Measurements from ENCODE around the gene EFCAB5.

Gene EFCAB5

DNA sequence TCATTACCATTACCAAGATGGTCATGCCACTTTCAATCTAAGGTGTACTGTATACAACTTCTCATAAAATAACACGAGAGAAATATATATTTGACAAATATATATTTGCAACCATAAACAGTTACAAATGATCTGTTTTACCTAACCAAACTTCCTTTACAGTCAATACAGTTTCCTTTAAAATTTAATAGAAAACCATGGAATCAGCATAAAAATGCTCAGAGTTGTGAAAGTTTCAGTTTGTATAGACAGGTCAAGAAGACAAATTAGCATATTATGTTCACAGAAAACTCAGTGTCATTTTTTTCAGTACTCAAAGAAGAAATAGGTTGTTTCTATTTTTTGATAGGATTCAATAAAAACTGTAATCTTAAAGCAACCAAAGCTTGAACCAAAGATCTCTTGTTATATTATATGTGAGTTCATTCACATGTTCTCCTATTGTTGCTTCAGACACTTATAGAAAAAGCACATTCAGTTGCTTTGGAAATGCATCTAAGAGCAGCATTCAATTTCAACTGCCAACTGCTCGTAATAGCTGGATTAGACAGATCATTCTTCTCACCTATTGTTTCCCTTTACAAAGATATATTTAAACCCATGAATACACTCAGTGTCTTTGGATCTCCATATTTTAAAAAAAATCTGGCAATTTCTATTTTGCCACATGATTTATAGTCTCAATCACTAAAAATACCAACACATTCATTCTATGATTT, 26.5 kb upstream of the EFCAB5 start:
- peak overlapping the region; percentile 14; the same call in 1 of the 2 replicates for H3K4me2 ChIP-seq
- H3K36me3 ChIP-seq (ENCODE audit: insufficient read depth), result no peaks in the 10 kb centered on the region
- H3K27ac ChIP-seq, result no peak overlapping the region; the same call in 1 of the 2 replicates
- no peaks in the 10 kb centered on the region for H3K27me3 ChIP-seq (ENCODE audit: insufficient read depth, low read depth)
- peaks cover 8% of the 10 kb centered on the region; the same call in 1 of the 2 replicates for H3K79me2 ChIP-seq (ENCODE audit: insufficient read depth, low read depth)
- H3K4me1 ChIP-seq (ENCODE audit: low read depth, poor library complexity, severe bottlenecking), result peaks cover 25% of the 10 kb centered on the region
- H3K4me3 ChIP-seq (IDR thresholded peaks at IDR 0.05; ENCODE audit: insufficient read depth, low read depth, low read length), result no peak overlapping the region
- no peak overlapping the region for H3K9ac ChIP-seq
- TF ChIP-seq, protein P1, sequence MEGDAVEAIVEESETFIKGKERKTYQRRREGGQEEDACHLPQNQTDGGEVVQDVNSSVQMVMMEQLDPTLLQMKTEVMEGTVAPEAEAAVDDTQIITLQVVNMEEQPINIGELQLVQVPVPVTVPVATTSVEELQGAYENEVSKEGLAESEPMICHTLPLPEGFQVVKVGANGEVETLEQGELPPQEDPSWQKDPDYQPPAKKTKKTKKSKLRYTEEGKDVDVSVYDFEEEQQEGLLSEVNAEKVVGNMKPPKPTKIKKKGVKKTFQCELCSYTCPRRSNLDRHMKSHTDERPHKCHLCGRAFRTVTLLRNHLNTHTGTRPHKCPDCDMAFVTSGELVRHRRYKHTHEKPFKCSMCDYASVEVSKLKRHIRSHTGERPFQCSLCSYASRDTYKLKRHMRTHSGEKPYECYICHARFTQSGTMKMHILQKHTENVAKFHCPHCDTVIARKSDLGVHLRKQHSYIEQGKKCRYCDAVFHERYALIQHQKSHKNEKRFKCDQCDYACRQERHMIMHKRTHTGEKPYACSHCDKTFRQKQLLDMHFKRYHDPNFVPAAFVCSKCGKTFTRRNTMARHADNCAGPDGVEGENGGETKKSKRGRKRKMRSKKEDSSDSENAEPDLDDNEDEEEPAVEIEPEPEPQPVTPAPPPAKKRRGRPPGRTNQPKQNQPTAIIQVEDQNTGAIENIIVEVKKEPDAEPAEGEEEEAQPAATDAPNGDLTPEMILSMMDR (conservative IDR thresholded peaks at IDR 0.05; ENCODE audit: low read depth, low read length), result no peak
- H2AFZ ChIP-seq (ENCODE audit: low read depth), result no peak overlapping the region
- no peaks in the 10 kb centered on the region for H4K20me1 ChIP-seq (ENCODE audit: insufficient read depth)

DNA sequence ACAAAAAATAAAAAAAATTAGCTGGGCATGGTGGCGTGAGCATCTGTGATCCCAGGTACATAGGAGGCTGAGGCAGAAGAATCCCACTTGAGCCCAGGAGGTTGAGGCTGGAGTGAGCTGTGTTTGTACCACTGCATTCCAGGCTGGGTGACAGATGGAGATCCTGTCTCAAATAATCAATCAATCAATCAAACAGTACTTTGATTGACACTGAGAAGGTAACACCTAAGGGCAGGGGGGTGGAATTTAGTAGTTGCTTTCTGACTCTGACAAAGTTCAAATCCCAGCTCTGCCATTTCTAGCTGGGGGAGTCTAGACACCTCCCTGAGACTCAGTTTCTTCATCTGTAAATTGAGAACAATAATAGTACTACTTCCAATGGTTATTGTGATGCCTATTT, 23.4 kb upstream of the EFCAB5 start:
- no peak overlapping the region for H2AFZ ChIP-seq (ENCODE audit: low read depth)
- H3K27ac ChIP-seq, result no peak overlapping the region
- H3K9ac ChIP-seq, result no peak overlapping the region
- H3K4me2 ChIP-seq, result no peak overlapping the region
- peaks cover 25% of the 10 kb centered on the region for H3K4me1 ChIP-seq (ENCODE audit: low read depth, poor library complexity, severe bottlenecking)
- no peaks in the 10 kb centered on the region for H3K27me3 ChIP-seq (ENCODE audit: insufficient read depth, low read depth)
- H3K79me2 ChIP-seq (ENCODE audit: insufficient read depth, low read depth), result peaks cover 12% of the 10 kb centered on the region; the same call in 1 of the 2 replicates
- no peak overlapping the region for H3K4me3 ChIP-seq (IDR thresholded peaks at IDR 0.05; ENCODE audit: insufficient read depth, low read depth, low read length)
- H3K36me3 ChIP-seq (ENCODE audit: insufficient read depth), result no peaks in the 10 kb centered on the region
- no peaks in the 10 kb centered on the region for H4K20me1 ChIP-seq (ENCODE audit: insufficient read depth)
- TF ChIP-seq, protein P1 (conservative IDR thresholded peaks at IDR 0.05; ENCODE audit: low read depth, low read length), result no peak

- H4K20me1 ChIP-seq (ENCODE audit: insufficient read depth), result no peaks in the 10 kb centered on the region
- no peak overlapping the region for H3K4me2 ChIP-seq
- peaks cover 19% of the 10 kb centered on the region; the same call in 1 of the 2 replicates for H3K79me2 ChIP-seq (ENCODE audit: insufficient read depth, low read depth)
- no peak overlapping the region for H3K4me3 ChIP-seq (IDR thresholded peaks at IDR 0.05; ENCODE audit: insufficient read depth, low read depth, low read length)
- TF ChIP-seq, protein P1 (conservative IDR thresholded peaks at IDR 0.05; ENCODE audit: low read depth, low read length), result no peak
- H3K27ac ChIP-seq, result no peak overlapping the region
- H3K27me3 ChIP-seq (ENCODE audit: insufficient read depth, low read depth), result no peaks in the 10 kb centered on the region
- no peak overlapping the region for H3K9ac ChIP-seq
- H2AFZ ChIP-seq (ENCODE audit: low read depth), result no peak overlapping the region
- H3K36me3 ChIP-seq (ENCODE audit: insufficient read depth), result no peaks in the 10 kb centered on the region
- peaks cover 19% of the 10 kb centered on the region for H3K4me1 ChIP-seq (ENCODE audit: low read depth, poor library complexity, severe bottlenecking)
Observed at GRCh38 chr17:29918922-29919856, 22.2 kb upstream of the EFCAB5 start.

GRCh38 chr17:29924786-29925185, 16.6 kb upstream of the EFCAB5 start:
- Histone ChIP-seq H2AFZ (ENCODE audit: low read depth) (no peak overlapping the region), H3K79me2 (ENCODE audit: insufficient read depth, low read depth) (peaks cover 62% of the 10 kb centered on the region), H3K4me3 (IDR thresholded peaks at IDR 0.05; ENCODE audit: insufficient read depth, low read depth, low read length) (no peak overlapping the region), H3K27ac (no peak overlapping the region), H3K36me3 (ENCODE audit: insufficient read depth) (no peaks in the 10 kb centered on the region), H4K20me1 (ENCODE audit: insufficient read depth) (no peaks in the 10 kb centered on the region), H3K27me3 (ENCODE audit: insufficient read depth, low read depth) (no peaks in the 10 kb centered on the region), H3K9ac (no peak overlapping the region), H3K4me2 (no peak overlapping the region), H3K4me1 (ENCODE audit: low read depth, poor library complexity, severe bottlenecking) (peaks cover 16% of the 10 kb centered on the region)
- TF ChIP-seq, protein P1 (conservative IDR thresholded peaks at IDR 0.05; ENCODE audit: low read depth, low read length), result no peak
